CD1c-positive myeloid dendritic cell (primary cell): ENCODE data around the gene BMPR1B.
"Not testable (repeated sequence)": the region's sequence is repeated elsewhere in the genome, so short reads cannot be mapped to it uniquely, and the experiment has no call there.

Source experiments
- DNase-seq: peaks from one replicate; pipeline ENCODE4 v3.0.0-alpha.2; 2016; ENCODE audit errors: extremely low spot score

Gene BMPR1B

GRCh38 chr4:95087657-95088455, 330.1 kb downstream of the BMPR1B start:
- no peak for DNase-seq

- DNase-seq: no peak
Observed at GRCh38 chr4:95091272-95091671, 333.5 kb downstream of the BMPR1B start.

- DNase-seq: no peak
Observed at GRCh38 chr4:95092766-95093165, 335.0 kb downstream of the BMPR1B start.

GRCh38 chr4:95093460-95093859, 335.7 kb downstream of the BMPR1B start:
- no peak for DNase-seq

- DNase-seq: no peak
Observed at GRCh38 chr4:95093936-95094929, 336.5 kb downstream of the BMPR1B start.

GRCh38 chr4:95095348-95095974, 337.7 kb downstream of the BMPR1B start:
- DNase-seq: no peak

DNA sequence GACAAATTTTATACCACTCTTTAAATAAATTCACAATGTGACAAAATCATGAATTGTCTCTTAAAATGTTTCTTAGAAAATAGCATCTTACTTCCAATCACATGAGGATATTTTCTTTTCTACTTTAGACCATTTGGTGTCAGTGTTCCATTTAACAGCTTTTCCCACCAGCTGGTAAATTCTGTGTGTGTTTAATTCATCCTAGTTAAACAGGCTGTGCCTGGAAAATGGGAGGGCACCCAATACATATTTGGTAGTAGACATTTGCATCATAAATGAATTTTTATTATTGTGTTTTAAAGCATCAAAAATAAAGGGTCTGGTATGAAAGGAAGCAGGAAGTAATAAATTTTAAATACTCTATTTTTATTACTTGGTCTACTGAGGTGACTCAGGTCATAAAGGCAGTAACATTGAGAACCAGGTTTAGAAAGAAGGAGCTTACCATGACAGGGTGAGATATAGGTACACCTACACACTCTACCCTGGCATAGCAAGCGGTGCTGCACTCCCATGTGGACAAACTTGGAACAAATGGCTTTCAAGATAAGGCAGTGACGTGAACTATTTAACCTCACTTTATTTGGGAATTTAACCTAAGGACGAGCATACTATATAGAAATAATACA, 344.5 kb downstream of the BMPR1B start:
- DNase-seq: no peak

DNA sequence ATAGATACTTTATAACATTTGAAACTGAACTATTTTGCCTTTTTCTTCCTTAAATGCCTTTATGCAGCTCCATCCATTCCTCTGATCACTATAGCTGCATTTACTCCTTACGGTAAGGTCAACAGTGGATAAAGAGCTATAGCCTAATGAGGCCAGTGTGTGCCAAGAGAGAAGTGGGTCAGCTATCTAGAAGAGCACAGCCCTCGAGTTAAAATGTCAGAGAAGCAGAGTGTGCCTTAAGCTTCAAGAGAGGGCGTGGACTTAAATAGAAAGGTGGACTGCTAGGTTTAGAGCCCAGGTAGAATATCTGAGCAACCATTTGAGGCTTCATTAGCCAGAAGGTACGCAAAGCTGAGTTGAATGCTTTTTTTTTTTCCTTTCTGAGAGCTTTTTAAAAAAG, 347.4 kb downstream of the BMPR1B start:
- no peak for DNase-seq

- no peak for DNase-seq
Observed at GRCh38 chr4:95105983-95106382, 348.2 kb downstream of the BMPR1B start.

- no peak for DNase-seq
Observed at GRCh38 chr4:95106408-95106928, 348.7 kb downstream of the BMPR1B start.

GRCh38 chr4:95107004-95107403, 349.2 kb downstream of the BMPR1B start:
- no peak for DNase-seq

GRCh38 chr4:95107635-95108034, 349.9 kb downstream of the BMPR1B start:
- no peak for DNase-seq

DNA sequence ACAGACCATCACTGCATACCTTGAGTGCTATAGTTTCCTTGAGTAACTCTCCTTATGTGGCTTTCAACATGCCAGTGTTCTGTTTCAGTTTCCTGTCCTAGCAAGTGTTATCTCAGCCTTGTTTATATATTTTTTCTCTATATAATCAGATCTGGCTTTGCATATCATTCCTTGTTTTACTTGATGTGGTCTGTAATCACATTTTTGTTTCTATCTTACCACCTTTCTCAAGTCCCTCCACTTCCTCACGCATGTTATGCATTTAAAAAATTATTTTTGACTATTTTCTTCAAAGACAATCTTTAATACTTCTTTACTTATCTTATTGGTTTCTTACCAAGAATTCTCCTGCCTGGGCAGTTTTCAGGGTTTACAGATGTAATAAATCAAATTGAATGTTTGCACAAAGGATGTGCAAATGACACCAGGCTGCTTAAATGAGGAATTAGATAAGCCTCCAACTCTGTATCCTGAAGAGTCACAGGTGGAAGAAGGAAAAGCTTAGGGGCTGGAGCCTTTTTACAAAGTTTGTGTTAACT, 351.2 kb downstream of the BMPR1B start:
- DNase-seq: no peak

- DNase-seq: no peak
Observed at GRCh38 chr4:95114521-95114920, 356.8 kb downstream of the BMPR1B start.

- DNase-seq: no peak
Observed at GRCh38 chr4:95118497-95118896, 360.7 kb downstream of the BMPR1B start.

GRCh38 chr4:95120456-95120855, 362.7 kb downstream of the BMPR1B start:
- DNase-seq: no peak

DNA sequence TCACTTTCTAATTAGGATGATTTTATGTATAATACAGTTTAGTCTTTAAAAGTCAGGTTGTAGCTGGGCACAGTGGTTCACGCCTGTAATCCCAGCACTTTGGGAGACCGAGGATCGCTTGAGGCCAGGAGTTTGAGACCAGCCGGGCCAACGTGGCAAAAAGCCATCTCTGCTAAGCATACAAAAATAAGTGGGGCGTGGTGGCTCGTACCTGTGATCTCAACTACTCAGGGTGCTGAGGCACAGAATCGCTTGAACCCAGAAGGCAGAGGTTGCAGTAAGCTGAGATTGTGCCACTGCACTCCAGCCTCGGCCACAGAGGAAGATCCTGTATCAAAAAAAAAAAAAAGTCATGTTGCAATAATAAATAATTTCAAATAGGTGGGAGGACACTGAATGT, 364.2 kb downstream of the BMPR1B start:
- no peak for DNase-seq

DNA sequence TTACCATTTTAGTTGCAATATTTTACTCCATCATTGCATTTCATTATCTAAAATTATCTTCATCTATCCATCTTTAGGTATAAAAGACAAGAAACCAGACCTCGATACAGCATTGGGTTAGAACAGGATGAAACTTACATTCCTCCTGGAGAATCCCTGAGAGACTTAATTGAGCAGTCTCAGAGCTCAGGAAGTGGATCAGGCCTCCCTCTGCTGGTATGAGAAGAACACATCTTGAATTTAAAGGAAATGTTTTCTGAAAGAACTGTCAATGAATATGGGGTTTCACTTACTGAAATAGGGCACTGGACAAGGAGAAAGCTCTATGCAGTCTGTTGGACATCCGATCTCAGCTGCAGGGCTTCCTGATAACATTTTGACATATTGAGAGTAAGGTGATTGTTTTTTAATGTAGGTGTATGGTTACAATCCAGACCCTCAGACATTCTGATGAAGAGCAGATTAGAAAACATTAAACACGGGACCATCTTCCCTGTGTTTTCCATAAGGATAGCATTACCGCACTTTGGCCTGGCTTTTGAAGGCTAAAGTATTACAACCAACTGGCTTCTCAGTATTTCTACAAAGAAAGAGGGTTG, 367.2 kb downstream of the BMPR1B start:
- peak; percentile 16 for DNase-seq

- no peak for DNase-seq
Observed at GRCh38 chr4:95129031-95129430, 371.3 kb downstream of the BMPR1B start.

- DNase-seq: peak; percentile 67
Observed at GRCh38 chr4:95129821-95130311, 372.1 kb downstream of the BMPR1B start.

GRCh38 chr4:95134016-95134415, 376.3 kb downstream of the BMPR1B start:
- not testable (repeated sequence) for DNase-seq
